H9 (cell line): ENCODE data around the gene ACKR4. TPM values are rescaled to one million over a fixed set of nuclear protein-coding genes. Genes with fewer than 3 reads are reported as not detected.

Experiments used
- DNase-seq: peaks from one replicate; pipeline ENCODE4 v3.0.0-alpha.2; 2017
- H2AFZ ChIP-seq: one replicate; pipeline ENCODE4 v1.6.1; 2013; ENCODE audit warnings: mild to moderate bottlenecking, low read length, control low read depth, moderate library complexity
- H2AK5ac ChIP-seq: 2 replicates; pipeline ENCODE4 v1.6.1; 2013; ENCODE audit warnings: low read length, control low read depth, mixed read lengths; ENCODE audit not compliant: insufficient read length
- H2BK120ac ChIP-seq: one replicate; pipeline ENCODE4 v1.6.1; 2013; ENCODE audit warnings: low read depth, mild to moderate bottlenecking, low read length, control low read depth, inconsistent platforms; ENCODE audit not compliant: poor library complexity, severe bottlenecking
- H2BK12ac ChIP-seq: 2 replicates; pipeline ENCODE4 v1.6.1; 2013; ENCODE audit warnings: low read length, control low read depth, mixed read lengths, low read depth; ENCODE audit not compliant: insufficient read length
- H2BK15ac ChIP-seq: 2 replicates; pipeline ENCODE4 v1.6.1; 2013; ENCODE audit warnings: low read depth, low read length, control low read depth
- H2BK20ac ChIP-seq: one replicate; pipeline ENCODE4 v1.6.1; 2013; ENCODE audit warnings: low read depth, mild to moderate bottlenecking, low read length, control low read depth, inconsistent platforms; ENCODE audit not compliant: poor library complexity, severe bottlenecking
- H2BK5ac ChIP-seq: 2 replicates; pipeline ENCODE4 v1.6.1; 2013; ENCODE audit warnings: low read length, control low read depth, mixed read lengths; ENCODE audit not compliant: insufficient read length
- H3K14ac ChIP-seq: 2 replicates; pipeline ENCODE4 v1.6.1; 2013; ENCODE audit warnings: low read length, control low read depth; ENCODE audit not compliant: insufficient read depth
- H3K18ac ChIP-seq: 2 replicates; pipeline ENCODE4 v1.6.1; 2013; ENCODE audit warnings: low read depth, mild to moderate bottlenecking, mixed read lengths, low read length, control low read depth; ENCODE audit not compliant: insufficient read length
- H3K23ac ChIP-seq: 2 replicates; pipeline ENCODE4 v1.6.1; 2013; ENCODE audit warnings: low read length, control low read depth, mixed read lengths, low read depth; ENCODE audit not compliant: insufficient read length
- H3K23me2 ChIP-seq: 2 replicates; pipeline ENCODE4 v1.6.1; 2013; ENCODE audit warnings: low read depth, mild to moderate bottlenecking, mixed read lengths, low read length, control low read depth; ENCODE audit not compliant: insufficient read length, poor library complexity, severe bottlenecking
- H3K27ac ChIP-seq: 2 replicates; pipeline ENCODE4 v1.5.1; 2013; ENCODE audit warnings: low read length, control low read depth, mixed read lengths, low read depth; ENCODE audit not compliant: insufficient read length
- H3K27me3 ChIP-seq: 2 replicates; pipeline ENCODE4 v1.6.1; 2013; ENCODE audit warnings: low read length, control low read depth, inconsistent platforms; ENCODE audit not compliant: insufficient read depth
- H3K4ac ChIP-seq: 2 replicates; pipeline ENCODE4 v1.6.1; 2013; ENCODE audit warnings: low read depth, mild to moderate bottlenecking, control low read depth, inconsistent platforms, low read length, moderate library complexity
- H3K4me1 ChIP-seq: 2 replicates; pipeline ENCODE4 v1.6.1; 2013; ENCODE audit warnings: low read length, control low read depth, inconsistent platforms; ENCODE audit not compliant: insufficient read depth
- H3K4me2 ChIP-seq: 2 replicates; pipeline ENCODE4 v1.6.1; 2013; ENCODE audit warnings: low read length, control low read depth, mixed read lengths; ENCODE audit not compliant: insufficient read length, insufficient read depth
- H3K56ac ChIP-seq: 2 replicates; pipeline ENCODE4 v1.6.1; 2013; ENCODE audit warnings: low read depth, mild to moderate bottlenecking, mixed read lengths, low read length, control low read depth; ENCODE audit not compliant: insufficient read length
- H3K79me1 ChIP-seq: 2 replicates; pipeline ENCODE4 v1.6.1; 2013; ENCODE audit warnings: low read depth, mild to moderate bottlenecking, moderate library complexity, low read length, control low read depth, inconsistent platforms; ENCODE audit not compliant: insufficient read depth, poor library complexity, severe bottlenecking
- H3K79me2 ChIP-seq: 2 replicates; pipeline ENCODE4 v1.6.1; 2013; ENCODE audit warnings: low read length, control low read depth, inconsistent platforms; ENCODE audit not compliant: insufficient read depth
- H3K9ac ChIP-seq: 2 replicates; pipeline ENCODE4 v1.6.1; 2013; ENCODE audit warnings: low read length, control low read depth, mixed read lengths; ENCODE audit not compliant: insufficient read length; ENCODE audit errors: extremely low read depth
- H3K9me3 ChIP-seq: one replicate; pipeline ENCODE4 v1.6.1; 2013; ENCODE audit warnings: low read depth, low read length, inconsistent platforms; ENCODE audit not compliant: control insufficient read depth
- H3T11ph ChIP-seq: one replicate; pipeline ENCODE4 v1.6.1; 2013; ENCODE audit warnings: mild to moderate bottlenecking, low read length, control low read depth, inconsistent platforms
- H4K20me1 ChIP-seq: one replicate; pipeline ENCODE4 v1.6.1; 2013; ENCODE audit not compliant: control insufficient read depth, insufficient read length, insufficient read depth
- H4K5ac ChIP-seq: 2 replicates; pipeline ENCODE4 v1.6.1; 2013; ENCODE audit warnings: low read depth, mild to moderate bottlenecking, mixed read lengths, low read length, control low read depth; ENCODE audit not compliant: insufficient read length
- H4K8ac ChIP-seq: replicated peaks from 2 replicates; pipeline ENCODE4 v1.6.1; 2013; ENCODE audit warnings: low read length, control low read depth, mixed read lengths, low read depth; ENCODE audit not compliant: insufficient read length
- H4K91ac ChIP-seq: 2 replicates; pipeline ENCODE4 v1.6.1; 2013; ENCODE audit warnings: low read depth, mild to moderate bottlenecking, moderate library complexity, mixed read lengths, low read length, control low read depth; ENCODE audit not compliant: insufficient read length
- H3K27ac Mint-ChIP-seq, 3 experiments: 2 replicates in 2 of 3; 3 replicates in 1 of 3; pipeline ENCODE4 v1.8.0; 2020 to 2021; ENCODE audit warnings: mixed read lengths in 3 of 3, mild to moderate bottlenecking in 1 of 3, moderate library complexity in 1 of 3
- H3K27me3 Mint-ChIP-seq: 2 replicates; pipeline ENCODE4 v1.8.0; 2021; ENCODE audit warnings: low read depth, mild to moderate bottlenecking, moderate library complexity, mixed read lengths
- H3K36me3 Mint-ChIP-seq, 3 experiments: 2 replicates in 2 of 3; 3 replicates in 1 of 3; pipeline ENCODE4 v1.8.0; 2020 to 2021; ENCODE audit warnings: low read depth in 3 of 3, mixed read lengths in 3 of 3; ENCODE audit not compliant: insufficient read depth in 1 of 3
- H3K4me1 Mint-ChIP-seq, 2 experiments: 2 replicates each; pipeline ENCODE4 v1.8.0; 2020; ENCODE audit warnings: mixed read lengths in 2 of 2
- H3K4me3 Mint-ChIP-seq, 2 experiments: 2 replicates in 1 of 2; 3 replicates in 1 of 2; pipeline ENCODE4 v1.8.0; 2020 to 2021; ENCODE audit warnings: mild to moderate bottlenecking in 2 of 2, mixed read lengths in 2 of 2, moderate library complexity in 1 of 2
- H3K9me3 Mint-ChIP-seq, 2 experiments: 2 replicates in 1 of 2; 3 replicates in 1 of 2; pipeline ENCODE4 v1.8.0; 2020; ENCODE audit warnings: mild to moderate bottlenecking in 2 of 2, mixed read lengths in 2 of 2, moderate library complexity in 1 of 2
- WGBS: extraction: QIAGEN DNeasy Blood & Tissue Kit; methylation state at CpG from one replicate; pipeline ENCODE4 v1.1.7; 2013; ENCODE audit warnings: missing lambda C conversion rate, low lambda C conversion rate, mixed read lengths; ENCODE audit not compliant: insufficient read length; ENCODE audit errors: extremely low coverage; 5-methylcytosine and 5-hydroxymethylcytosine counted together
- total RNA-seq: library from RNA; stranded (reverse); gene quantifications from 2 replicates; pipeline ENCODE4 v1.2.1, GENCODE V29; 2021
- TF ChIP-seq, protein P1 (sequence below): fragments of 200-600 bp; sonication (generic); conservative IDR thresholded peaks from 3 replicates; pipeline ENCODE4 v1.8.0; 2021; ENCODE audit warnings: antibody characterized with exemption, mild to moderate bottlenecking

The ACKR4 gene
- total RNA-seq, 1 experiment from 2014 or later: not detected

DNA sequence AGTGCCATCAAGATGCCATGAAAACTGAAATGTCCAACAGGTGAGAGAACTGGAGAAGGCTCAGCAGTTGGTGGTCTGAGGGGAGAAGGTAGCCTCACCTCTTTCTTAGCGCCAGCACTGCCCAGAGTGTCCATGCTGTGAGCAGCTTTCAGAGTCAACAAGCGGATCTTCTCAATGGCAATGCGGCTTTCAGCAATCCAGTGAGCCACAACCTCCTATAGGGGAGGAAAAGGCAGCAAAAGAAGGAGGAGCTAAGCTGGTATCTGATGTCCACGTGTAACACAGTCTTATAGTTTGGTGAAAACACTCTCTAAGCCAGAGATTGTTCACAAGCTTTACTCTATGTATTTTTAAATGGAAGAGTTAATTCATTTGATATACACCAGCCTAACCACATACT, 36.1 kb upstream of the ACKR4 start:
- TF ChIP-seq, protein P1, sequence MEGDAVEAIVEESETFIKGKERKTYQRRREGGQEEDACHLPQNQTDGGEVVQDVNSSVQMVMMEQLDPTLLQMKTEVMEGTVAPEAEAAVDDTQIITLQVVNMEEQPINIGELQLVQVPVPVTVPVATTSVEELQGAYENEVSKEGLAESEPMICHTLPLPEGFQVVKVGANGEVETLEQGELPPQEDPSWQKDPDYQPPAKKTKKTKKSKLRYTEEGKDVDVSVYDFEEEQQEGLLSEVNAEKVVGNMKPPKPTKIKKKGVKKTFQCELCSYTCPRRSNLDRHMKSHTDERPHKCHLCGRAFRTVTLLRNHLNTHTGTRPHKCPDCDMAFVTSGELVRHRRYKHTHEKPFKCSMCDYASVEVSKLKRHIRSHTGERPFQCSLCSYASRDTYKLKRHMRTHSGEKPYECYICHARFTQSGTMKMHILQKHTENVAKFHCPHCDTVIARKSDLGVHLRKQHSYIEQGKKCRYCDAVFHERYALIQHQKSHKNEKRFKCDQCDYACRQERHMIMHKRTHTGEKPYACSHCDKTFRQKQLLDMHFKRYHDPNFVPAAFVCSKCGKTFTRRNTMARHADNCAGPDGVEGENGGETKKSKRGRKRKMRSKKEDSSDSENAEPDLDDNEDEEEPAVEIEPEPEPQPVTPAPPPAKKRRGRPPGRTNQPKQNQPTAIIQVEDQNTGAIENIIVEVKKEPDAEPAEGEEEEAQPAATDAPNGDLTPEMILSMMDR: no peak
- Histone ChIP-seq H3K23ac (no peak overlapping the region), H4K91ac (no peak overlapping the region), H4K5ac (no peak overlapping the region), H4K20me1 (no peaks in the 10 kb centered on the region), H3K27ac (no peak overlapping the region), H2BK20ac (no peak overlapping the region), H2BK5ac (no peak overlapping the region), H3K4ac (no peak overlapping the region), H2BK120ac (no peak overlapping the region), H2BK12ac (no peak overlapping the region), H3K4me1 (no peaks in the 10 kb centered on the region), H4K8ac (no peak overlapping the region), H3K4me2 (no peak overlapping the region), H3K9me3 (no peaks in the 10 kb centered on the region), H3K14ac (no peak overlapping the region), H3K79me2 (no peaks in the 10 kb centered on the region), H3K9ac (no peak overlapping the region), H3K23me2 (no peaks in the 10 kb centered on the region), H2AK5ac (no peak overlapping the region), H3K18ac (no peak overlapping the region), H2BK15ac (no peak overlapping the region), H3K56ac (no peak overlapping the region), H2AFZ (no peak overlapping the region), H3K27me3 (no peaks in the 10 kb centered on the region), H3T11ph (no peak overlapping the region), H3K79me1 (no peaks in the 10 kb centered on the region)
- Mint-ChIP-seq H3K4me1 (peaks cover 10 to 23% of the 10 kb centered on the region in 2 experiments; a peak in 3 of 4 replicates), H3K9me3 (no peaks in the 10 kb centered on the region; a peak in 1 of 5 replicates), H3K27me3 (no peaks in the 10 kb centered on the region), H3K27ac (no peak overlapping the region), H3K36me3 (peaks cover 0 to 10% (median 7%) of the 10 kb centered on the region in 3 experiments; a peak in 6 of 7 replicates), H3K4me3 (no peak overlapping the region)
- no peak for DNase-seq
- WGBS: no CpG with 5 or more reads among the region's 4 CpGs
